Measurements from ENCODE around the gene TSSK6. TPM values are rescaled to one million over a fixed set of nuclear protein-coding genes. Genes with fewer than 3 reads are reported as not detected.

TSSK6 gene
- total and polyA plus RNA-seq, 2 experiments from 2014 or later: 0.63 to 4.9 TPM

DNA sequence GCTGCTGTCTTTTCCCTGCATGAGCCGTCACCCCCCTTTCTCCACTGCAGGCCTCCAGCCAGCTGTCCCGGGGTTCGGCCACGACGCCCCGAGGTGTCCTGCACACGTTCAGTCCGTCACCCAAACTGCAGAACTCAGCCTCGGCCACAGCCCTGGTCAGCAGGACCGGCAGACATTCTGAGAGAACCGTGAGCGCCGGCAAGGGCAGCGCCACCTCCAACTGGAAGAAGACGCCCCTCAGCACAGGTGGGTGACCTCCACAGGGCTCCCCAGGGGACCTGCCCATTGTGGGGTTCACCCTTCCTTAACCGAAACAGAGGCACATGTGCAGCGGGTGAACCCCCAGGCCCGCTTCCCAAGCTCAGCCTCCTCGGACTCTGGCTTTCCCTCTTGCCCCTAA, 13.1 kb downstream of the TSSK6 start:
- no peak overlapping the region for H3K27ac ChIP-seq (ENCODE audit: low read depth)
- H3K4me1 ChIP-seq (ENCODE audit: insufficient read depth): no peaks in the 10 kb centered on the region
- peaks cover 12% of the 10 kb centered on the region; the same call in 1 of the 2 replicates for H3F3A ChIP-seq (replicated peaks; ENCODE audit: low read depth)
- DNase-seq (ENCODE audit: low spot score) (no peak), ATAC-seq (no peak)
- no peak overlapping the region for H2AFZ ChIP-seq
- TF ChIP-seq, protein P1, sequence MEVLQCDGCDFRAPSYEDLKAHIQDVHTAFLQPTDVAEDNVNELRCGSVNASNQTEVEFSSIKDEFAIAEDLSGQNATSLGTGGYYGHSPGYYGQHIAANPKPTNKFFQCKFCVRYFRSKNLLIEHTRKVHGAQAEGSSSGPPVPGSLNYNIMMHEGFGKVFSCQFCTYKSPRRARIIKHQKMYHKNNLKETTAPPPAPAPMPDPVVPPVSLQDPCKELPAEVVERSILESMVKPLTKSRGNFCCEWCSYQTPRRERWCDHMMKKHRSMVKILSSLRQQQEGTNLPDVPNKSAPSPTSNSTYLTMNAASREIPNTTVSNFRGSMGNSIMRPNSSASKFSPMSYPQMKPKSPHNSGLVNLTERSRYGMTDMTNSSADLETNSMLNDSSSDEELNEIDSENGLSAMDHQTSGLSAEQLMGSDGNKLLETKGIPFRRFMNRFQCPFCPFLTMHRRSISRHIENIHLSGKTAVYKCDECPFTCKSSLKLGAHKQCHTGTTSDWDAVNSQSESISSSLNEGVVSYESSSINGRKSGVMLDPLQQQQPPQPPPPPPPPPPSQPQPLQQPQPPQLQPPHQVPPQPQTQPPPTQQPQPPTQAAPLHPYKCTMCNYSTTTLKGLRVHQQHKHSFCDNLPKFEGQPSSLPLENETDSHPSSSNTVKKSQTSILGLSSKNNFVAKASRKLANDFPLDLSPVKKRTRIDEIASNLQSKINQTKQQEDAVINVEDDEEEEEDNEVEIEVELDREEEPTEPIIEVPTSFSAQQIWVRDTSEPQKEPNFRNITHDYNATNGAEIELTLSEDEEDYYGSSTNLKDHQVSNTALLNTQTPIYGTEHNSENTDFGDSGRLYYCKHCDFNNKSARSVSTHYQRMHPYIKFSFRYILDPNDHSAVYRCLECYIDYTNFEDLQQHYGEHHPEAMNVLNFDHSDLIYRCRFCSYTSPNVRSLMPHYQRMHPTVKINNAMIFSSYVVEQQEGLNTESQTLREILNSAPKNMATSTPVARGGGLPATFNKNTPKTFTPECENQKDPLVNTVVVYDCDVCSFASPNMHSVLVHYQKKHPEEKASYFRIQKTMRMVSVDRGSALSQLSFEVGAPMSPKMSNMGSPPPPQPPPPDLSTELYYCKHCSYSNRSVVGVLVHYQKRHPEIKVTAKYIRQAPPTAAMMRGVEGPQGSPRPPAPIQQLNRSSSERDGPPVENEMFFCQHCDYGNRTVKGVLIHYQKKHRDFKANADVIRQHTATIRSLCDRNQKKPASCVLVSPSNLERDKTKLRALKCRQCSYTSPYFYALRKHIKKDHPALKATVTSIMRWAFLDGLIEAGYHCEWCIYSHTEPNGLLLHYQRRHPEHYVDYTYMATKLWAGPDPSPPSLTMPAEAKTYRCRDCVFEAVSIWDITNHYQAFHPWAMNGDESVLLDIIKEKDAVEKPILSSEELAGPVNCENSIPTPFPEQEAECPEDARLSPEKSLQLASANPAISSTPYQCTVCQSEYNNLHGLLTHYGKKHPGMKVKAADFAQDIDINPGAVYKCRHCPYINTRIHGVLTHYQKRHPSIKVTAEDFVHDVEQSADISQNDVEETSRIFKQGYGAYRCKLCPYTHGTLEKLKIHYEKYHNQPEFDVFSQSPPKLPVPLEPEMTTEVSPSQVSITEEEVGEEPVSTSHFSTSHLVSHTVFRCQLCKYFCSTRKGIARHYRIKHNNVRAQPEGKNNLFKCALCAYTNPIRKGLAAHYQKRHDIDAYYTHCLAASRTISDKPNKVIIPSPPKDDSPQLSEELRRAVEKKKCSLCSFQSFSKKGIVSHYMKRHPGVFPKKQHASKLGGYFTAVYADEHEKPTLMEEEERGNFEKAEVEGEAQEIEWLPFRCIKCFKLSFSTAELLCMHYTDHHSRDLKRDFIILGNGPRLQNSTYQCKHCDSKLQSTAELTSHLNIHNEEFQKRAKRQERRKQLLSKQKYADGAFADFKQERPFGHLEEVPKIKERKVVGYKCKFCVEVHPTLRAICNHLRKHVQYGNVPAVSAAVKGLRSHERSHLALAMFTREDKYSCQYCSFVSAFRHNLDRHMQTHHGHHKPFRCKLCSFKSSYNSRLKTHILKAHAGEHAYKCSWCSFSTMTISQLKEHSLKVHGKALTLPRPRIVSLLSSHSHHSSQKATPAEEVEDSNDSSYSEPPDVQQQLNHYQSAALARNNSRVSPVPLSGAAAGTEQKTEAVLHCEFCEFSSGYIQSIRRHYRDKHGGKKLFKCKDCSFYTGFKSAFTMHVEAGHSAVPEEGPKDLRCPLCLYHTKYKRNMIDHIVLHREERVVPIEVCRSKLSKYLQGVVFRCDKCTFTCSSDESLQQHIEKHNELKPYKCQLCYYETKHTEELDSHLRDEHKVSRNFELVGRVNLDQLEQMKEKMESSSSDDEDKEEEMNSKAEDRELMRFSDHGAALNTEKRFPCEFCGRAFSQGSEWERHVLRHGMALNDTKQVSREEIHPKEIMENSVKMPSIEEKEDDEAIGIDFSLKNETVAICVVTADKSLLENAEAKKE (CRISPR knock-in tag; IDR thresholded peaks at IDR 0.05): no peak
- TF ChIP-seq POLR2AphosphoS5 (IDR thresholded peaks at IDR 0.05; ENCODE audit: low read depth) (no peak), ZNF114 (CRISPR knock-in tag; IDR thresholded peaks at IDR 0.05) (no peak), EZH2 (IDR thresholded peaks at IDR 0.05; ENCODE audit: low read depth, unreplicated experiment) (no peak), NANOG (IDR thresholded peaks at IDR 0.05; ENCODE audit: borderline replicate concordance) (no peak), JUNB (IDR thresholded peaks at IDR 0.05; ENCODE audit: unreplicated experiment) (no peak), STAT1 (IDR thresholded peaks at IDR 0.05; ENCODE audit: unreplicated experiment) (no peak), CREB1 (CRISPR knock-in tag; IDR thresholded peaks at IDR 0.05; ENCODE audit: low read depth) (no peak), ZNF331 (CRISPR knock-in tag; IDR thresholded peaks at IDR 0.05; ENCODE audit: low read depth) (no peak), EZH2phosphoT487 (IDR thresholded peaks at IDR 0.05; ENCODE audit: unreplicated experiment) (no peak)
- TF ChIP-seq, protein P2, sequence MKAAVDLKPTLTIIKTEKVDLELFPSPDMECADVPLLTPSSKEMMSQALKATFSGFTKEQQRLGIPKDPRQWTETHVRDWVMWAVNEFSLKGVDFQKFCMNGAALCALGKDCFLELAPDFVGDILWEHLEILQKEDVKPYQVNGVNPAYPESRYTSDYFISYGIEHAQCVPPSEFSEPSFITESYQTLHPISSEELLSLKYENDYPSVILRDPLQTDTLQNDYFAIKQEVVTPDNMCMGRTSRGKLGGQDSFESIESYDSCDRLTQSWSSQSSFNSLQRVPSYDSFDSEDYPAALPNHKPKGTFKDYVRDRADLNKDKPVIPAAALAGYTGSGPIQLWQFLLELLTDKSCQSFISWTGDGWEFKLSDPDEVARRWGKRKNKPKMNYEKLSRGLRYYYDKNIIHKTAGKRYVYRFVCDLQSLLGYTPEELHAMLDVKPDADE (IDR thresholded peaks at IDR 0.05): no peak
- TF ChIP-seq, protein P3, sequence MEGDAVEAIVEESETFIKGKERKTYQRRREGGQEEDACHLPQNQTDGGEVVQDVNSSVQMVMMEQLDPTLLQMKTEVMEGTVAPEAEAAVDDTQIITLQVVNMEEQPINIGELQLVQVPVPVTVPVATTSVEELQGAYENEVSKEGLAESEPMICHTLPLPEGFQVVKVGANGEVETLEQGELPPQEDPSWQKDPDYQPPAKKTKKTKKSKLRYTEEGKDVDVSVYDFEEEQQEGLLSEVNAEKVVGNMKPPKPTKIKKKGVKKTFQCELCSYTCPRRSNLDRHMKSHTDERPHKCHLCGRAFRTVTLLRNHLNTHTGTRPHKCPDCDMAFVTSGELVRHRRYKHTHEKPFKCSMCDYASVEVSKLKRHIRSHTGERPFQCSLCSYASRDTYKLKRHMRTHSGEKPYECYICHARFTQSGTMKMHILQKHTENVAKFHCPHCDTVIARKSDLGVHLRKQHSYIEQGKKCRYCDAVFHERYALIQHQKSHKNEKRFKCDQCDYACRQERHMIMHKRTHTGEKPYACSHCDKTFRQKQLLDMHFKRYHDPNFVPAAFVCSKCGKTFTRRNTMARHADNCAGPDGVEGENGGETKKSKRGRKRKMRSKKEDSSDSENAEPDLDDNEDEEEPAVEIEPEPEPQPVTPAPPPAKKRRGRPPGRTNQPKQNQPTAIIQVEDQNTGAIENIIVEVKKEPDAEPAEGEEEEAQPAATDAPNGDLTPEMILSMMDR (conservative IDR thresholded peaks at IDR 0.05; ENCODE audit: low read depth in 2 of 2): no peak
- TF ChIP-seq, protein P4, sequence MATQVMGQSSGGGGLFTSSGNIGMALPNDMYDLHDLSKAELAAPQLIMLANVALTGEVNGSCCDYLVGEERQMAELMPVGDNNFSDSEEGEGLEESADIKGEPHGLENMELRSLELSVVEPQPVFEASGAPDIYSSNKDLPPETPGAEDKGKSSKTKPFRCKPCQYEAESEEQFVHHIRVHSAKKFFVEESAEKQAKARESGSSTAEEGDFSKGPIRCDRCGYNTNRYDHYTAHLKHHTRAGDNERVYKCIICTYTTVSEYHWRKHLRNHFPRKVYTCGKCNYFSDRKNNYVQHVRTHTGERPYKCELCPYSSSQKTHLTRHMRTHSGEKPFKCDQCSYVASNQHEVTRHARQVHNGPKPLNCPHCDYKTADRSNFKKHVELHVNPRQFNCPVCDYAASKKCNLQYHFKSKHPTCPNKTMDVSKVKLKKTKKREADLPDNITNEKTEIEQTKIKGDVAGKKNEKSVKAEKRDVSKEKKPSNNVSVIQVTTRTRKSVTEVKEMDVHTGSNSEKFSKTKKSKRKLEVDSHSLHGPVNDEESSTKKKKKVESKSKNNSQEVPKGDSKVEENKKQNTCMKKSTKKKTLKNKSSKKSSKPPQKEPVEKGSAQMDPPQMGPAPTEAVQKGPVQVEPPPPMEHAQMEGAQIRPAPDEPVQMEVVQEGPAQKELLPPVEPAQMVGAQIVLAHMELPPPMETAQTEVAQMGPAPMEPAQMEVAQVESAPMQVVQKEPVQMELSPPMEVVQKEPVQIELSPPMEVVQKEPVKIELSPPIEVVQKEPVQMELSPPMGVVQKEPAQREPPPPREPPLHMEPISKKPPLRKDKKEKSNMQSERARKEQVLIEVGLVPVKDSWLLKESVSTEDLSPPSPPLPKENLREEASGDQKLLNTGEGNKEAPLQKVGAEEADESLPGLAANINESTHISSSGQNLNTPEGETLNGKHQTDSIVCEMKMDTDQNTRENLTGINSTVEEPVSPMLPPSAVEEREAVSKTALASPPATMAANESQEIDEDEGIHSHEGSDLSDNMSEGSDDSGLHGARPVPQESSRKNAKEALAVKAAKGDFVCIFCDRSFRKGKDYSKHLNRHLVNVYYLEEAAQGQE (IDR thresholded peaks at IDR 0.05; ENCODE audit: unreplicated experiment): no peak
- peaks cover 11% of the 10 kb centered on the region for H4K20me1 ChIP-seq (replicated peaks; ENCODE audit: insufficient read depth)
- H3K4me3 Mint-ChIP-seq: no peak overlapping the region
- no peak overlapping the region for H3K4me3 ChIP-seq
- peaks cover 73% of the 10 kb centered on the region for H3K36me3 Mint-ChIP-seq (ENCODE audit: low read depth)
- no peaks in the 10 kb centered on the region for H3K9me2 ChIP-seq (ENCODE audit: insufficient read depth)
- H3K9me3 Mint-ChIP-seq: no peaks in the 10 kb centered on the region
- no peak overlapping the region for H3K27ac Mint-ChIP-seq
- peaks cover 12% of the 10 kb centered on the region; the same call in 1 of the 2 replicates for H3K36me3 ChIP-seq (ENCODE audit: insufficient read depth)
- H3K27me3 Mint-ChIP-seq (ENCODE audit: insufficient read depth, low read depth, poor library complexity): peaks cover 8% of the 10 kb centered on the region
- H3K27me3 ChIP-seq (ENCODE audit: insufficient read depth): no peaks in the 10 kb centered on the region
- H3K4me2 ChIP-seq: no peak overlapping the region
- H3K4me1 Mint-ChIP-seq: peaks cover 2% of the 10 kb centered on the region; the same call in 1 of the 3 replicates
- H3K79me2 ChIP-seq (replicated peaks; ENCODE audit: insufficient read depth): no peaks in the 10 kb centered on the region

Data from GM23338 (cell line).